Gastrocnemius medialis (tissue), 4 donors: ENCODE results near the gene KPNA3. TPM values are rescaled to one million over a fixed set of nuclear protein-coding genes. Genes with fewer than 3 reads are reported as not detected.

Experiments
- ATAC-seq, 2 donors: fragments of 150-250 bp; one replicate each; pipeline ENCODE4 v1.9.1; 2016
- DNase-seq, 2 donors: peaks; one replicate each; pipeline ENCODE4 v3.0.0-alpha.2; 2019
- H3K27ac ChIP-seq, 4 donors: fragments of 200-600 bp; sonication (generic); 1 replicate in 1 of 4; 2 replicates in 3 of 4; pipeline ENCODE4 v1.5.1; 2016 to 2018; ENCODE audit warnings: mild to moderate bottlenecking in 2 of 4, moderate library complexity in 1 of 4
- H3K27me3 ChIP-seq, 3 donors: fragments of 200-600 bp; sonication (generic) in 2 of 3; 1 replicate in 1 of 3; 2 replicates in 2 of 3; pipeline versions ENCODE4 v1.5.1 to v1.6.0; 2016 to 2019; ENCODE audit warnings: mild to moderate bottlenecking in 1 of 3, moderate library complexity in 1 of 3
- H3K36me3 ChIP-seq, 2 donors: fragments of 200-600 bp; sonication (generic) in 1 of 2; one replicate each; pipeline ENCODE4 v1.5.1; 2017 to 2018
- H3K4me1 ChIP-seq, 2 donors: fragments of 200-600 bp; sonication (generic) in 1 of 2; one replicate each; pipeline ENCODE4 v1.5.1; 2016 to 2017; ENCODE audit warnings: mild to moderate bottlenecking in 2 of 2
- H3K4me3 ChIP-seq, 4 donors: fragments of 200-600 bp; sonication (generic) in 3 of 4; 1 replicate in 1 of 4; 2 replicates in 3 of 4; pipeline ENCODE4 v1.5.1; 2016 to 2019; ENCODE audit warnings: mild to moderate bottlenecking in 2 of 4
- H3K9me3 ChIP-seq, 3 donors: fragments of 200-600 bp; sonication (generic) in 2 of 3; 1 replicate in 1 of 3; 2 replicates in 2 of 3; pipeline ENCODE4 v1.5.1; 2016 to 2019
- CTCF ChIP-seq, 5 experiments: fragments of 450-650 bp in 3 of 5; fragments of 200-600 bp in 2 of 5; sonication (generic) in 2 of 5; IDR thresholded peaks in 4 of 5; conservative IDR thresholded peaks in 1 of 5; 1 replicate in 4 of 5; 2 replicates in 1 of 5; pipeline ENCODE4 v1.5.1; 2016 to 2019; ENCODE audit warnings: antibody characterized with exemption in 5 of 5, mild to moderate bottlenecking in 3 of 5, moderate library complexity in 3 of 5
- POLR2A ChIP-seq, 2 donors: fragments of 450-650 bp; IDR thresholded peaks; one replicate each; pipeline ENCODE4 v1.6.1; 2017; ENCODE audit warnings: antibody characterized with exemption in 2 of 2, mild to moderate bottlenecking in 2 of 2, moderate library complexity in 2 of 2
- in situ Hi-C, 4 donors: fragments of 200-750 bp; cut with MboI; loops; one replicate each; pipeline versions ENCODE4 v1.15.0 to v1.8.0; 2017; ENCODE audit warnings: low sequenced_read_pairs in 4 of 4
- intact Hi-C: fragments of 100-400 bp; cut with DNase I; formaldehyde crosslinking; loops from one replicate; pipeline ENCODE4 v1.15.1; 2023; ENCODE audit warnings: low total_unique reads
- total RNA-seq, 4 donors: library from RNA; depleted of rRNA; stranded (reverse); fragments of >200 nt; gene quantifications; one replicate each; pipeline versions ENCODE4 v1.1.0 to v1.2.3, GENCODE V29; 2016

The KPNA3 gene
- total RNA-seq, 4 donors from 2014 or later: 73.3 to 154 (median 113) TPM

DNA sequence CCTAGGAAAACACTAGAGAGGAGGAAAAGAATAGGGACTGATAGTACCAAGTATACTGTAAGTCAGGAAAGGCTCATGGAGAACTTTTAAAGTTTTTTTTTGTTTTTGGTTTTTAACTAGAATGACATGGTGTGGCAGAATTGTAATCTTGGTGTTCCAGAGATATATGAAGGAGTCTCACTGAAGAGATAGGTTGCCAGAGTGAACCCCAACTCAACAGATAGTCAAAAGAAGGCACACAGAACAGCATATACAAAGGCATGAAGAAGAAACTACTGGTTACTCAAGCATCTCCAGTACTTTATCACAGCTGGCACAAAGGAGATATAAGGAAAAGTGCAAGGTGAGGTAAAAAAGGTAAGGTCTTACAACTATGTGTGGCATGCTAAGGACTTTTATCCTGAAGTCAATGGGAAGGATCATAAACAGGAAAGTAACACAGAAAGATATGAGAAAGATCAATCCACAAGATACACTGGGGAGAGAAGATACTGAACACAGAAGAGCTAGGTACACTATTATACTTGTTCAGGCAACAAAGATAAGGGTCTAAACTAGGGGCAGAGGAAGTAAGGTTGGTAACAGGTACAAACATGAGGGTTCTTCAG lies 6.0 kb downstream of the KPNA3 start:
- intact Hi-C loops (no loop called here), in situ Hi-C loops (loop anchor here in 1 of 4 donors (10.0 kb wide), 1 partner anchor 92 kb away; the partner anchor contains the start of gene EBPL)
- peak overlapping the region; percentile 66 to 80 (median 72) for H3K27ac ChIP-seq
- no peak overlapping the region for H3K4me3 ChIP-seq
- ATAC-seq: no peak
- H3K36me3 ChIP-seq: no peaks in the 10 kb centered on the region
- H3K4me1 ChIP-seq: peaks cover 81 to 91% of the 10 kb centered on the region in 2 donors
- no peaks in the 10 kb centered on the region for H3K27me3 ChIP-seq
- TF ChIP-seq POLR2A (IDR thresholded peaks at IDR 0.05) (no peak), CTCF (IDR thresholded peaks at IDR 0.05 in 4 of 5, conservative IDR thresholded peaks at IDR 0.05 in 1 of 5) (no peak)
- H3K9me3 ChIP-seq: no peaks in the 10 kb centered on the region
- no peak for DNase-seq

- no peak overlapping the region for H3K4me3 ChIP-seq
- H3K27me3 ChIP-seq: no peaks in the 10 kb centered on the region
- in situ Hi-C loops: loop anchor here in 1 of 4 donors (10.0 kb wide), 1 partner anchor 90 kb away; the partner anchor contains the start of gene EBPL
- H3K36me3 ChIP-seq: no peaks in the 10 kb centered on the region
- intact Hi-C loops: no loop called here
- H3K9me3 ChIP-seq: no peaks in the 10 kb centered on the region
- no peak for TF ChIP-seq POLR2A (IDR thresholded peaks at IDR 0.05)
- no peak for TF ChIP-seq CTCF (IDR thresholded peaks at IDR 0.05 in 4 of 5, conservative IDR thresholded peaks at IDR 0.05 in 1 of 5)
- peaks cover 82 to 85% of the 10 kb centered on the region in 2 donors for H3K4me1 ChIP-seq
- DNase-seq: peak; percentile 19
- H3K27ac ChIP-seq: peak overlapping the region; percentile 66 to 80 (median 72)
- ATAC-seq: peak; percentile 93 to 95
These were observed 7.5 kb downstream of the KPNA3 start for GRCh38 chr13:49784886-49785570.

DNA sequence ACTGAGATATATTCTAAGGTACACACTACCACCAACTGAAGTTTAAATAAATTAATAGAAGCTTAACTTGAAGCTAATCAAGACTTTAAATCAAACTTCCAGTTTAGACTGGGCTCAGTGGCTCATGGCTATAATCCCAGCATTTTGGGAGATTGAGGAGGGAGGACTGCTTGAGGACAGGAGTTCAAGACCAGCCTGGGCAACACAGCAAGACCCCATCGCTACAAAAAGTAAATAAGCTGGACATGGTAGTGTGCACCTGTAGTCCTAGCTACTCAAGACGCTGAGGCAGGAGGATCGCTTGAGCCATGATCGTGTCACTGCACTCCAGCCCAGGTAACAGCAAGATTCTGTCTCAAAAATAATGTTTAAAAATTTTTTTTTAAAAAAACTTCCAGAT lies 8.6 kb downstream of the KPNA3 start:
- in situ Hi-C loops: loop anchor here in 1 of 4 donors (10.0 kb wide), 1 partner anchor 89 kb away; the partner anchor contains the start of gene EBPL
- Histone ChIP-seq H3K4me3 (no peak overlapping the region), H3K9me3 (no peaks in the 10 kb centered on the region), H3K4me1 (peaks cover 72 to 73% of the 10 kb centered on the region in 2 donors), H3K27me3 (no peaks in the 10 kb centered on the region), H3K36me3 (no peaks in the 10 kb centered on the region), H3K27ac (peak overlapping the region; percentile 66 to 80 (median 72))
- DNase-seq (no peak), ATAC-seq (no peak)
- intact Hi-C loops: no loop called here
- TF ChIP-seq POLR2A (IDR thresholded peaks at IDR 0.05) (no peak), CTCF (IDR thresholded peaks at IDR 0.05 in 4 of 5, conservative IDR thresholded peaks at IDR 0.05 in 1 of 5) (no peak)

- intact Hi-C loops: no loop called here
- DNase-seq: no peak
- Histone ChIP-seq H3K27me3 (no peaks in the 10 kb centered on the region), H3K4me3 (no peak overlapping the region), H3K36me3 (no peaks in the 10 kb centered on the region), H3K9me3 (no peaks in the 10 kb centered on the region), H3K27ac (peak overlapping the region in 2 of 4 donors; percentile 21 to 80), H3K4me1 (peaks cover 70% of the 10 kb centered on the region in 2 donors)
- TF ChIP-seq CTCF (IDR thresholded peaks at IDR 0.05 in 4 of 5, conservative IDR thresholded peaks at IDR 0.05 in 1 of 5) (no peak), POLR2A (IDR thresholded peaks at IDR 0.05) (no peak)
- ATAC-seq: no peak
- in situ Hi-C loops: loop anchor here in 1 of 4 donors (10.0 kb wide), 1 partner anchor 88 kb away; the partner anchor contains the start of gene EBPL
These were observed 9.7 kb downstream of the KPNA3 start for GRCh38 chr13:49782784-49783183.
